Sigmoid colon (tissue), 7 donors: Measurements from ENCODE around the gene ABLIM1. TPM values are rescaled to one million over a fixed set of nuclear protein-coding genes. Genes with fewer than 3 reads are reported as not detected.

ENCODE experiments used
- DNase-seq: peaks from one replicate; pipeline ENCODE4 v3.0.0-alpha.2; 2019
- H3K27ac ChIP-seq, 4 donors: fragments of 200-600 bp; sonication (generic); one replicate each; pipeline ENCODE4 v1.5.1; 2016 to 2019; ENCODE audit warnings: mild to moderate bottlenecking in 1 of 4
- H3K27me3 ChIP-seq, 3 donors: fragments of 200-600 bp; sonication (generic); one replicate each; pipeline ENCODE4 v1.5.1; 2019; ENCODE audit warnings: mild to moderate bottlenecking in 1 of 3
- H3K36me3 ChIP-seq, 4 donors: fragments of 200-600 bp; sonication (generic); one replicate each; pipeline ENCODE4 v1.5.1; 2016 to 2019
- H3K4me1 ChIP-seq, 4 donors: fragments of 200-600 bp; sonication (generic); one replicate each; pipeline ENCODE4 v1.5.1; 2017 to 2019
- H3K4me3 ChIP-seq, 4 donors: fragments of 200-600 bp; sonication (generic); one replicate each; pipeline ENCODE4 v1.5.1; 2017 to 2019; ENCODE audit warnings: mild to moderate bottlenecking in 2 of 4, moderate library complexity in 1 of 4
- H3K9me3 ChIP-seq, 4 donors: fragments of 200-600 bp in 3 of 4; sonication (generic) in 3 of 4; one replicate each; pipeline versions ENCODE4 v1.5.1 to v1.6.1; 2013 to 2019
- EP300 ChIP-seq, 4 donors: sonication (generic); formaldehyde crosslinking; IDR thresholded peaks; one replicate each; pipeline ENCODE4 v1.6.1; 2017; ENCODE audit warnings: antibody characterized with exemption in 4 of 4
- POLR2A ChIP-seq, 2 donors: fragments of 450-650 bp; IDR thresholded peaks; one replicate each; pipeline ENCODE4 v1.6.1; 2016; ENCODE audit warnings: antibody characterized with exemption in 2 of 2, mild to moderate bottlenecking in 2 of 2, moderate library complexity in 2 of 2
- POLR2AphosphoS5 ChIP-seq, 4 donors: sonication (generic); formaldehyde crosslinking; IDR thresholded peaks; one replicate each; pipeline ENCODE4 v1.6.1; 2017; ENCODE audit warnings: antibody characterized with exemption in 4 of 4
- WGBS, 2 donors: extraction: QIAGEN DNeasy Blood & Tissue Kit; methylation state at CpG; one replicate each; pipeline ENCODE4 v1.1.7; 2013; 5-methylcytosine and 5-hydroxymethylcytosine counted together
- intact Hi-C: fragments of 100-400 bp; cut with DNase I; formaldehyde crosslinking; loops from one replicate; pipeline ENCODE4 v1.15.1; 2023
- polyA plus RNA-seq, 3 donors: library from polyadenylated mRNA; stranded (reverse); fragments of 200-250 nt; gene quantifications; one replicate each; pipeline ENCODE4 v1.2.3, GENCODE V29; 2013
- total RNA-seq, 4 donors: library from RNA; depleted of rRNA; stranded (reverse); fragments of >200 nt; gene quantifications; one replicate each; pipeline ENCODE4 v1.1.0, GENCODE V29; 2016
- TF ChIP-seq, protein P1 (sequence below), 4 experiments: fragments of 450-650 bp in 3 of 4; fragments of 200-600 bp in 1 of 4; IDR thresholded peaks; one replicate each; pipeline ENCODE4 v1.5.1; 2016 to 2019; ENCODE audit warnings: antibody characterized with exemption in 4 of 4, mild to moderate bottlenecking in 3 of 4, moderate library complexity in 2 of 4
- donor health status: healthy with polysubstance abuse.
- donor health status: Bipolar disorder and iron deficiency.
- donor health status: healthy.

Gene ABLIM1
- total and polyA plus RNA-seq, 7 donors: 41.9 to 127 (median 49.5) TPM

DNA sequence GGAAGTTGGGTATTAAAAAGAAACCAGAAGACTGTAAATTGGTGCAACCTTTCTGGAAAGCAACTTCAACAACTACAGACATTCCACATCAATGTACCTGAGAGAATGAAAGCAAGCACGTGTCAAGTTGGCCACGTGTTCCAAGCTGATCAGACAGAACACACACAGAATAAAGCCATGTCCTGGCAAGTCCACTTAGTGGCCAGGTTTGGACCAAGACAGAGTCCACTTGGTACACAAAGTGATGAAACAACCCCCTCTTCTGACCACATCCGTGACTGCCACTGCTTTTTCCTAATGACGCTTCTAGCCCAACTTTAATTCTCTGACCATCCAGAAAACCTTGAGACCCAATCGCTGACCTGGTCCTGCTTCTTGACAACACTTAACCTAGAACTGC lies 109.4 kb downstream of the ABLIM1 start:
- peaks cover 0 to 17% (median 14%) of the 10 kb centered on the region in 4 donors for H3K4me1 ChIP-seq
- no peaks in the 10 kb centered on the region for H3K36me3 ChIP-seq
- intact Hi-C loops: loop anchor here (5.0 kb wide), 3 partner anchors 76 to 579 kb away; no protein-coding TSS in a partner anchor
- no peaks in the 10 kb centered on the region for H3K9me3 ChIP-seq
- no peak overlapping the region for H3K4me3 ChIP-seq
- no peak overlapping the region for H3K27ac ChIP-seq
- TF ChIP-seq, protein P1, sequence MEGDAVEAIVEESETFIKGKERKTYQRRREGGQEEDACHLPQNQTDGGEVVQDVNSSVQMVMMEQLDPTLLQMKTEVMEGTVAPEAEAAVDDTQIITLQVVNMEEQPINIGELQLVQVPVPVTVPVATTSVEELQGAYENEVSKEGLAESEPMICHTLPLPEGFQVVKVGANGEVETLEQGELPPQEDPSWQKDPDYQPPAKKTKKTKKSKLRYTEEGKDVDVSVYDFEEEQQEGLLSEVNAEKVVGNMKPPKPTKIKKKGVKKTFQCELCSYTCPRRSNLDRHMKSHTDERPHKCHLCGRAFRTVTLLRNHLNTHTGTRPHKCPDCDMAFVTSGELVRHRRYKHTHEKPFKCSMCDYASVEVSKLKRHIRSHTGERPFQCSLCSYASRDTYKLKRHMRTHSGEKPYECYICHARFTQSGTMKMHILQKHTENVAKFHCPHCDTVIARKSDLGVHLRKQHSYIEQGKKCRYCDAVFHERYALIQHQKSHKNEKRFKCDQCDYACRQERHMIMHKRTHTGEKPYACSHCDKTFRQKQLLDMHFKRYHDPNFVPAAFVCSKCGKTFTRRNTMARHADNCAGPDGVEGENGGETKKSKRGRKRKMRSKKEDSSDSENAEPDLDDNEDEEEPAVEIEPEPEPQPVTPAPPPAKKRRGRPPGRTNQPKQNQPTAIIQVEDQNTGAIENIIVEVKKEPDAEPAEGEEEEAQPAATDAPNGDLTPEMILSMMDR (IDR thresholded peaks at IDR 0.05): peak in 2 of 4 experiments; percentile 23 to 42
- no peak for TF ChIP-seq EP300 (IDR thresholded peaks at IDR 0.05)
- no peaks in the 10 kb centered on the region for H3K27me3 ChIP-seq
- no peak for DNase-seq
- WGBS, 2 donors: 19 to 61% methylated on average over 5 of the region's 5 CpGs

DNA sequence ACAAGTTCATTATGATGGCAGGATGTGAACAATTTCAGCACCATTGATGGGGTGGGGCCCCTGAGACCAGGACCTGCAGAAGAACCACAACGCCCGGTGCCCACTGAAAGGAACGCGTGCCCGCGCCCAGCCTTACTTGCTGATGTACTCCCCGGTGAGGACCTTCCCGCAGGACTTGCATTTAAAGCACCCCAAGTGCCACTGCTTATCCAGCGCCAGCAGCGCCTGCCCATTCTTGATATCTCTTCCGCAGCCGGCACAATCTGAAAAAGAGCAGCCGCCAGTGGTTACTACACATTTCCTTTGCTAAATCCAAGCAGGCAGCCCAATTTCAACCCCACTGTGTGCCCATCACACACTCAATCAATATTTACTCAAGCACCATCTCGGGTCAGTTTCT lies 110.6 kb downstream of the ABLIM1 start:
- WGBS, 2 donors: 75 to 82% methylated on average over 14 of the region's 14 CpGs
- intact Hi-C loops: loop anchor here (5.0 kb wide), 3 partner anchors 75 to 580 kb away; no protein-coding TSS in a partner anchor
- no peaks in the 10 kb centered on the region for H3K9me3 ChIP-seq
- H3K36me3 ChIP-seq: no peaks in the 10 kb centered on the region
- TF ChIP-seq EP300 (IDR thresholded peaks at IDR 0.05) (no peak), POLR2A (IDR thresholded peaks at IDR 0.05) (no peak), POLR2AphosphoS5 (IDR thresholded peaks at IDR 0.05) (no peak)
- TF ChIP-seq, protein P1 (IDR thresholded peaks at IDR 0.05): no peak
- H3K4me3 ChIP-seq: no peak overlapping the region
- no peak overlapping the region for H3K27ac ChIP-seq
- H3K4me1 ChIP-seq: peaks cover 0 to 17% (median 14%) of the 10 kb centered on the region in 4 donors
- DNase-seq: no peak
- no peaks in the 10 kb centered on the region for H3K27me3 ChIP-seq

DNA sequence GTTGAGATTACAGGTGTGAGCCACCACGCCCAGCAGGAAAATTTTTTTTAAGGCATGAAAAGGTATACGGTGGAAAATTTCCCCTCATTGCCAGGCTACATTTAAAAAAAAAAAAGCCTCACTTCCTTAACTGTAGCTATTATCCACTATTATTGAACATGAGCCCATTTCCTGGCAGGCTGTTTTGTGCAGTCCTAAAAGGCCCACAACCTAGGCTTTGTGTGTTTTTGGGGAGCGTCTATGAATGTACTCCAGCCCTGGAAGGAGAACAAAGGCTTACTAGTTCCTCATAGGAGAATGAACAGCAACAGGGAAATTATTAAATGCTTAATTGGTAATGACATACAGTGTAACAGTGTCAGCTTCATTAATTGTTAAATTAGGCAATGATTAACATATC lies 111.0 kb downstream of the ABLIM1 start:
- Histone ChIP-seq H3K27ac (no peak overlapping the region), H3K4me3 (no peak overlapping the region), H3K4me1 (peaks cover 0 to 14% (median 13%) of the 10 kb centered on the region in 4 donors), H3K36me3 (no peaks in the 10 kb centered on the region), H3K27me3 (no peaks in the 10 kb centered on the region), H3K9me3 (no peaks in the 10 kb centered on the region)
- 42 to 68% methylated on average over 3 of the region's 3 CpGs for WGBS, 2 donors
- DNase-seq: no peak
- TF ChIP-seq EP300 (IDR thresholded peaks at IDR 0.05) (no peak), POLR2AphosphoS5 (IDR thresholded peaks at IDR 0.05) (no peak), POLR2A (IDR thresholded peaks at IDR 0.05) (no peak)
- TF ChIP-seq, protein P1 (IDR thresholded peaks at IDR 0.05): no peak
- intact Hi-C loops: loop anchor here (5.0 kb wide), 3 partner anchors 75 to 580 kb away; no protein-coding TSS in a partner anchor

DNA sequence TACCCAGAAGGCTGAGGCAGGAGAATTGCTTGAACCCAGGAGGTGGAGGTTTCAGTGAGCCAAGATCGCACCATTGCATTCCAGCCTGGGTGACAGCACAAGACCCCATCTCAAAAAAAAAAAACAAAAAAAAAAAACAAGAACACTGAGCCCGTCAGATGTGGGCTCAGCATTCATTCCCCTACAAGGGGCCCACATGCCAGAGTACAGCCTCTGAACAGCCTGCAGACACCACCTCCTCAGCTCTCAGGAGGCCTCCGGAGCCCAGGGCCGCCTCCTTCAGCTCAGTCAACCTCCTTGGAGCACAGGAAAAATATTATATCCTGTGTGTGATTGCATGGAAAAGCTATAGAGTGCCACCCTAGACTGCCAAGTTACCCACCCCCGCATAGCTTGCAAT lies 112.3 kb downstream of the ABLIM1 start:
- TF ChIP-seq EP300 (IDR thresholded peaks at IDR 0.05): no peak
- TF ChIP-seq POLR2A (IDR thresholded peaks at IDR 0.05): no peak
- no peak for TF ChIP-seq POLR2AphosphoS5 (IDR thresholded peaks at IDR 0.05)
- TF ChIP-seq, protein P1 (IDR thresholded peaks at IDR 0.05): no peak
- intact Hi-C loops: loop anchor here (5.0 kb wide), 3 partner anchors 74 to 581 kb away; no protein-coding TSS in a partner anchor
- peaks cover 0 to 10% (median 1%) of the 10 kb centered on the region in 4 donors for H3K4me1 ChIP-seq
- H3K27me3 ChIP-seq: no peaks in the 10 kb centered on the region
- WGBS, 2 donors: 87 to 98% methylated on average over 5 of the region's 5 CpGs
- no peak for DNase-seq
- H3K9me3 ChIP-seq: no peaks in the 10 kb centered on the region
- no peak overlapping the region for H3K27ac ChIP-seq
- H3K36me3 ChIP-seq: no peaks in the 10 kb centered on the region
- no peak overlapping the region for H3K4me3 ChIP-seq

DNA sequence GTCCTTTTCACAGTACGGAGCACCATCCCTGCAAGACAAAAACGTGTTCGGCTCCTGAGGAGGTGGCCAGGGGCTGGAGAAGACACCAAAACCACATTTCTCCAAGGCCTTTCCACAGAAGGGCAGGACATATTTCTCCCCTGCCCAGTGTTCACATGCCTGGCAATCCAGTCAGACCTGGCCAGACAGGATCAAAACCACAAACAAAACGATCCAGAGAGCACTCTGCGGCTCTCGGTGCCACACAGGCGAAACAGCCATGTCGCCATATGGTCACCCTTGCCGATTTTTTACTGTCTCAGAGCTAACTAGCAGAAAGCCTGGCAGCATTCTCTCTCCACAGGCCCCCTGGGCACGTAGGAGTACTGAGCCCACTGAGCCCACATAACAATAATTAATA lies 113.0 kb downstream of the ABLIM1 start:
- H3K27ac ChIP-seq: no peak overlapping the region
- TF ChIP-seq POLR2AphosphoS5 (IDR thresholded peaks at IDR 0.05): no peak
- TF ChIP-seq, protein P1 (IDR thresholded peaks at IDR 0.05): no peak
- no peak for TF ChIP-seq EP300 (IDR thresholded peaks at IDR 0.05)
- no peak for TF ChIP-seq POLR2A (IDR thresholded peaks at IDR 0.05)
- intact Hi-C loops: loop anchor here (5.0 kb wide), 3 partner anchors 73 to 582 kb away; no protein-coding TSS in a partner anchor
- DNase-seq: no peak
- no peaks in the 10 kb centered on the region for H3K27me3 ChIP-seq
- H3K36me3 ChIP-seq: no peaks in the 10 kb centered on the region
- H3K4me1 ChIP-seq: peaks cover 0 to 8% (median 0%) of the 10 kb centered on the region in 4 donors
- no peaks in the 10 kb centered on the region for H3K9me3 ChIP-seq
- WGBS, 2 donors: 80 to 85% methylated on average over 10 of the region's 10 CpGs
- no peak overlapping the region for H3K4me3 ChIP-seq
